CD8-positive, alpha-beta memory T cell (primary cell): Measurements from ENCODE around the gene SLMAP. TPM values are rescaled to one million over a fixed set of nuclear protein-coding genes. Genes with fewer than 3 reads are reported as not detected.

ENCODE experiments used
- CTCF ChIA-PET: fragments of 350-600 bp; sonication (Branson Sonifier 250); formaldehyde crosslinking; loops from one replicate; lab custom pipeline; 2021; ENCODE audit warnings: antibody characterized with exemption; lab: Charles Lee
- POLR2A ChIA-PET: fragments of 350-600 bp; sonication (Branson Sonifier 250); formaldehyde crosslinking; loops from one replicate; lab custom pipeline; 2021; ENCODE audit warnings: antibody characterized with exemption; lab: Charles Lee
- DNase-seq, 5 donors: peaks; one replicate each; pipeline versions ENCODE4 v3.0.0 to v3.0.0-alpha.2; 2020 to 2022; ENCODE audit warnings: mixed read lengths in 1 of 5
- H3K27ac ChIP-seq: one replicate; pipeline ENCODE4 v1.7.0; 2013; ENCODE audit warnings: low read depth, mild to moderate bottlenecking, low read length, moderate library complexity
- H3K27me3 ChIP-seq: 2 replicates; pipeline ENCODE4 v1.7.0; 2013; ENCODE audit warnings: low read length, mild to moderate bottlenecking; ENCODE audit not compliant: insufficient read depth, poor library complexity, severe bottlenecking
- H3K36me3 ChIP-seq: 2 replicates; pipeline ENCODE4 v1.7.0; 2013; ENCODE audit warnings: mild to moderate bottlenecking, low read length, moderate library complexity; ENCODE audit not compliant: insufficient read depth
- H3K4me1 ChIP-seq: 2 replicates; pipeline ENCODE4 v1.7.0; 2013; ENCODE audit warnings: mild to moderate bottlenecking, low read length, moderate library complexity; ENCODE audit not compliant: insufficient read depth
- H3K4me3 ChIP-seq: 2 replicates; pipeline ENCODE4 v1.7.0; 2013; ENCODE audit warnings: mild to moderate bottlenecking, low read length
- H3K9me3 ChIP-seq: 2 replicates; pipeline ENCODE4 v1.7.0; 2013; ENCODE audit warnings: mild to moderate bottlenecking, low read length
- H3K27ac Mint-ChIP-seq, 8 donors: one replicate each; pipeline ENCODE4 v1.8.0; 2020 to 2021; ENCODE audit warnings: mixed read lengths in 8 of 8, mild to moderate bottlenecking in 6 of 8, inconsistent platforms in 3 of 8, moderate library complexity in 3 of 8
- H3K27me3 Mint-ChIP-seq, 2 donors: one replicate each; pipeline ENCODE4 v1.8.0; 2020 to 2021; ENCODE audit warnings: mixed read lengths in 2 of 2, mild to moderate bottlenecking in 1 of 2, moderate library complexity in 1 of 2
- H3K36me3 Mint-ChIP-seq, 3 donors: one replicate each; pipeline ENCODE4 v1.8.0; 2020 to 2021; ENCODE audit warnings: mixed read lengths in 3 of 3, inconsistent platforms in 1 of 3, mild to moderate bottlenecking in 1 of 3
- H3K4me1 Mint-ChIP-seq, 3 donors: one replicate each; pipeline ENCODE4 v1.8.0; 2020 to 2021; ENCODE audit warnings: mixed read lengths in 3 of 3, inconsistent platforms in 1 of 3, mild to moderate bottlenecking in 1 of 3
- H3K4me3 Mint-ChIP-seq, 7 donors: one replicate each; pipeline ENCODE4 v1.8.0; 2020 to 2021; ENCODE audit warnings: mixed read lengths in 7 of 7, mild to moderate bottlenecking in 6 of 7, moderate library complexity in 4 of 7, inconsistent platforms in 2 of 7
- H3K9me3 Mint-ChIP-seq, 5 donors: one replicate each; pipeline ENCODE4 v1.8.0; 2020 to 2022; ENCODE audit warnings: mixed read lengths in 5 of 5, mild to moderate bottlenecking in 3 of 5, moderate library complexity in 2 of 5, inconsistent platforms in 1 of 5
- polyA plus RNA-seq: library from polyadenylated mRNA; unstranded; fragments of 300-500 nt; fragmentation: Illumina TruSeq; gene quantifications from one replicate; pipeline ENCODE4 v1.2.3, GENCODE V29; 2021
- total RNA-seq, 2 experiments: library from RNA; stranded (reverse); gene quantifications; one replicate each; pipeline ENCODE4 v1.2.3, GENCODE V29; 2021

The SLMAP gene
- total and polyA plus RNA-seq, 3 experiments from 2014 or later = 26.7 to 57.8 (median 55.8) TPM

DNA sequence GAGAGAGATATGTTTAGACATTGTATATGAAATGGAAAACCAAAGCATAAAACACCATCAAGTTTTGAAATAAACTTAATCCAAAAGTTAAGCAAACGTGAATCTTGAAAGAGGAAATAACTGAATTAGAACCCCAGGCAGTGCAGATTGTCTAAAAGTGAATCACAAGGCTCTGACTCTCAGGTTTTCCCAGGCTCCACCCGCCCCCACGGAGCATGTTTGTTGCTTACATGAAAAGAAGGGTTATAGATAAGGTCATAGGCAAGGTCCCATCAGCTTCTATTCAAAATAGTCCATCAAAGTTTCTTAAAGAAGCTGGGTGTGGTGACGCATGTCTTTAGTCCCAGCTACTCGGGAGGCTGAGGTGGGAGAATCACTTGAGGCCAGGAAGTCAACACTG lies 29.0 kb upstream of the SLMAP start:
- no peak for DNase-seq
- Mint-ChIP-seq H3K27ac (no peak overlapping the region), H3K4me3 (no peak overlapping the region), H3K36me3 (no peaks in the 10 kb centered on the region), H3K9me3 (no peaks in the 10 kb centered on the region), H3K4me1 (no peaks in the 10 kb centered on the region), H3K27me3 (no peaks in the 10 kb centered on the region)
- Histone ChIP-seq H3K27me3 (no peaks in the 10 kb centered on the region), H3K4me3 (no peak overlapping the region), H3K9me3 (no peaks in the 10 kb centered on the region), H3K4me1 (no peaks in the 10 kb centered on the region), H3K27ac (no peak overlapping the region), H3K36me3 (no peaks in the 10 kb centered on the region)
- ChIA-PET CTCF (no interaction called here), POLR2A (no interaction called here)

GRCh38 chr3:57729334-57730045 lies 26.6 kb upstream of the SLMAP start:
- H3K9me3 Mint-ChIP-seq = no peaks in the 10 kb centered on the region
- H3K27ac ChIP-seq = no peak overlapping the region
- no peak overlapping the region for H3K27ac Mint-ChIP-seq
- DNase-seq = no peak
- H3K27me3 Mint-ChIP-seq = no peaks in the 10 kb centered on the region
- H3K36me3 ChIP-seq = no peaks in the 10 kb centered on the region
- H3K4me3 ChIP-seq = no peak overlapping the region
- H3K36me3 Mint-ChIP-seq = no peaks in the 10 kb centered on the region
- ChIA-PET POLR2A (no interaction called here), CTCF (no interaction called here)
- no peaks in the 10 kb centered on the region for H3K4me1 Mint-ChIP-seq
- H3K4me1 ChIP-seq = no peaks in the 10 kb centered on the region
- H3K4me3 Mint-ChIP-seq = no peak overlapping the region
- no peaks in the 10 kb centered on the region for H3K27me3 ChIP-seq
- no peaks in the 10 kb centered on the region for H3K9me3 ChIP-seq

DNA sequence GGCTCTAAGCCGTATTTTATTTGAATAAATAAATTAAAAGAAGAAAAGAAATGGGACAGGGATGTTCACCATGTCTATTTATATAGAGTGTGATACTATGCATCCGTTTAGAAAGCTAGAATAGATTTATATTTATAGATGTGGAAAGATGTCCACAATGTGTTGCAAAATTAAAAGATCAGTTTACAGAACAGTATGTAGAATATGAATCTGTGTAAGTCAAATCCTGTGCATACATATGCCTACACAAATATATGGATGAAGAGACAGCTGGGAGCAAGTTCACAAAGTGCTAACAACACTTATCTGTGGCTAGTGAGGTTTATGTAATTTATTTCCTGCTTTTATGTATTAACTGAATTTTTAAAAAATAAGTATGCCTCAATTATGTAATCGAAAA lies 25.4 kb upstream of the SLMAP start:
- H3K4me1 Mint-ChIP-seq = no peaks in the 10 kb centered on the region

GRCh38 chr3:57731311-57731710 lies 24.8 kb upstream of the SLMAP start:
- H3K36me3 ChIP-seq = no peaks in the 10 kb centered on the region
- Mint-ChIP-seq H3K4me3 (no peak overlapping the region), H3K27me3 (no peaks in the 10 kb centered on the region), H3K36me3 (no peaks in the 10 kb centered on the region), H3K4me1 (no peaks in the 10 kb centered on the region), H3K9me3 (no peaks in the 10 kb centered on the region), H3K27ac (no peak overlapping the region)
- H3K9me3 ChIP-seq = no peaks in the 10 kb centered on the region
- no peak overlapping the region for H3K4me3 ChIP-seq
- no peak overlapping the region for H3K27ac ChIP-seq
- no peak for DNase-seq
- no peaks in the 10 kb centered on the region for H3K4me1 ChIP-seq
- ChIA-PET CTCF (no interaction called here), POLR2A (no interaction called here)
- no peaks in the 10 kb centered on the region for H3K27me3 ChIP-seq

More for the DNA sequence above, 25.4 kb upstream of the SLMAP start:
- Histone ChIP-seq H3K4me3 (no peak overlapping the region), H3K27ac (no peak overlapping the region), H3K4me1 (no peaks in the 10 kb centered on the region), H3K27me3 (no peaks in the 10 kb centered on the region), H3K36me3 (no peaks in the 10 kb centered on the region), H3K9me3 (no peaks in the 10 kb centered on the region)
- no peaks in the 10 kb centered on the region for H3K27me3 Mint-ChIP-seq
- H3K4me3 Mint-ChIP-seq = no peak overlapping the region
- DNase-seq = no peak
- no peaks in the 10 kb centered on the region for H3K36me3 Mint-ChIP-seq
- H3K9me3 Mint-ChIP-seq = no peaks in the 10 kb centered on the region
- CTCF ChIA-PET = no interaction called here
- POLR2A ChIA-PET = no interaction called here
- no peak overlapping the region for H3K27ac Mint-ChIP-seq

DNA sequence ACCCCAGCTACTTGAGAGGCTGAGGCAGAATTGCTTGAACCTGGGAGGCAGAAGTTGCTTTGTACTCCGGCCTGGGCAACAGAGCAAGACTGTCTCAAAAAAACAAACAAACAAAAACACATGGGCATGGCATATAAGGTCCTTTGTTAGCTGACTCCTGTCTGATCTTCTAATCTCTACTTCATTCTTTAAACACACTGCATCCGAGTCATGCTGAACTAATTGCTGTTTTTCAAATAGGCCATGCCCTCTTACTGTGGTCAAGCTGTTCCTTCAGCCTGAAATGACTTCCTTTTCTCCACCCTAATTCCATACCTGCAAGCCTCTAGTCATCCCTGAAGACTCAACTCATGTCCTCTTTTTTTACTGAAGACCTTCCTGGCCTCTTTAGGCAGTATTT lies 22.3 kb upstream of the SLMAP start:
- POLR2A ChIA-PET = no interaction called here
- no peaks in the 10 kb centered on the region for H3K9me3 ChIP-seq
- H3K4me3 Mint-ChIP-seq = no peak overlapping the region
- no peaks in the 10 kb centered on the region for H3K36me3 ChIP-seq
- no peaks in the 10 kb centered on the region for H3K4me1 ChIP-seq
- no peak for DNase-seq
- no peak overlapping the region for H3K4me3 ChIP-seq
- H3K27me3 ChIP-seq = no peaks in the 10 kb centered on the region
- H3K27ac Mint-ChIP-seq = no peak overlapping the region
- no peak overlapping the region for H3K27ac ChIP-seq
- H3K4me1 Mint-ChIP-seq = no peaks in the 10 kb centered on the region
- CTCF ChIA-PET = interaction anchor here (1.0 kb wide), 1 partner anchor 9 kb away, joined by 3 read pairs; no protein-coding TSS in a partner anchor
- no peaks in the 10 kb centered on the region for H3K9me3 Mint-ChIP-seq
- no peaks in the 10 kb centered on the region for H3K27me3 Mint-ChIP-seq
- no peaks in the 10 kb centered on the region for H3K36me3 Mint-ChIP-seq

- H3K4me1 Mint-ChIP-seq = no peaks in the 10 kb centered on the region
- no peak overlapping the region for H3K27ac ChIP-seq
- no peaks in the 10 kb centered on the region for H3K36me3 ChIP-seq
- DNase-seq = no peak
- ChIA-PET POLR2A (no interaction called here), CTCF (no interaction called here)
- H3K4me3 ChIP-seq = no peak overlapping the region
- H3K4me3 Mint-ChIP-seq = no peak overlapping the region
- H3K27me3 ChIP-seq = no peaks in the 10 kb centered on the region
- H3K9me3 ChIP-seq = no peaks in the 10 kb centered on the region
- H3K4me1 ChIP-seq = no peaks in the 10 kb centered on the region
- H3K27me3 Mint-ChIP-seq = no peaks in the 10 kb centered on the region
- no peak overlapping the region for H3K27ac Mint-ChIP-seq
- no peaks in the 10 kb centered on the region for H3K9me3 Mint-ChIP-seq
- no peaks in the 10 kb centered on the region for H3K36me3 Mint-ChIP-seq
These were observed 20.7 kb upstream of the SLMAP start for GRCh38 chr3:57735405-57735804.

DNA sequence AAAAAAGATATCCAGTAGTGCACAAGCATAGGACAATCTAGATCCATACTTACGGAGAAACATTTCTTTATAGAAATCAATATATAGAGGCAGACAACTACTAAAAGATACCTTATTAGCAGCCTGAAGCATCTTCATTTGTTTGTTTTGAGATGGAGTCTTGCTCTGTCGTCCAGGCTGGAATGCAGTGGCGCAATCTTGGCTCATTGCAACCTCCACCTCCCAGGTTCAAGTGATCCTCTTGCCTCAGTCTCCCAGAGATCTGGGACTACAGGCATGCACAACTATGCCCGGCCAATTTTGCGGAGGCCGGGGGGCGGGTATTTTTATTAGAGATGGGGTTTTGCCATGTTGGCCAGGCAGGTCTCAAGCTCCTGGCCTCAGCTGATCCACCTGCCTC lies 18.3 kb upstream of the SLMAP start:
- ChIA-PET POLR2A (no interaction called here), CTCF (no interaction called here)
- Histone ChIP-seq H3K36me3 (no peaks in the 10 kb centered on the region), H3K9me3 (no peaks in the 10 kb centered on the region), H3K27ac (no peak overlapping the region), H3K4me3 (no peak overlapping the region), H3K27me3 (no peaks in the 10 kb centered on the region), H3K4me1 (no peaks in the 10 kb centered on the region)
- Mint-ChIP-seq H3K27ac (no peak overlapping the region), H3K36me3 (no peaks in the 10 kb centered on the region), H3K4me1 (no peaks in the 10 kb centered on the region), H3K9me3 (no peaks in the 10 kb centered on the region), H3K4me3 (no peak overlapping the region), H3K27me3 (no peaks in the 10 kb centered on the region)
- DNase-seq = no peak

GRCh38 chr3:57738391-57738790 lies 17.7 kb upstream of the SLMAP start:
- H3K4me1 Mint-ChIP-seq = no peaks in the 10 kb centered on the region
- no peaks in the 10 kb centered on the region for H3K9me3 ChIP-seq
- H3K4me3 Mint-ChIP-seq = no peak overlapping the region
- ChIA-PET CTCF (no interaction called here), POLR2A (no interaction called here)
- H3K36me3 ChIP-seq = no peaks in the 10 kb centered on the region
- no peaks in the 10 kb centered on the region for H3K9me3 Mint-ChIP-seq
- H3K27ac ChIP-seq = no peak overlapping the region
- H3K27me3 ChIP-seq = no peaks in the 10 kb centered on the region
- no peak overlapping the region for H3K4me3 ChIP-seq
- H3K4me1 ChIP-seq = no peaks in the 10 kb centered on the region
- H3K27me3 Mint-ChIP-seq = no peaks in the 10 kb centered on the region
- no peak for DNase-seq
- H3K36me3 Mint-ChIP-seq = no peaks in the 10 kb centered on the region
- H3K27ac Mint-ChIP-seq = no peak overlapping the region
